Liver (tissue), 9 donors: ENCODE results near the gene DACH1. TPM values are rescaled to one million over a fixed set of nuclear protein-coding genes. Genes with fewer than 3 reads are reported as not detected.

Experiments
- DNase-seq: peaks from one replicate; pipeline ENCODE4 v3.0.0-alpha.2; 2017; ENCODE audit warnings: low spot score
- H3K27ac ChIP-seq, 2 donors: one replicate each; pipeline ENCODE4 v1.7.0; 2013; ENCODE audit warnings: inconsistent platforms in 2 of 2, low read length in 2 of 2, control low read depth in 1 of 2, low read depth in 1 of 2, mild to moderate bottlenecking in 1 of 2
- H3K27me3 ChIP-seq, 4 donors: one replicate each; pipeline versions ENCODE4 v1.6.1 to v1.7.0; 2013; ENCODE audit warnings: low read length in 3 of 4, inconsistent platforms in 1 of 4, mild to moderate bottlenecking in 1 of 4, moderate library complexity in 1 of 4; ENCODE audit not compliant: control insufficient read depth in 4 of 4, insufficient read depth in 4 of 4
- H3K36me3 ChIP-seq, 4 donors: one replicate each; pipeline versions ENCODE4 v1.6.1 to v1.7.0; 2013; ENCODE audit warnings: low read length in 3 of 4, mild to moderate bottlenecking in 3 of 4, low read depth in 1 of 4, moderate library complexity in 1 of 4; ENCODE audit not compliant: control insufficient read depth in 4 of 4, insufficient read depth in 3 of 4
- H3K4me1 ChIP-seq, 4 donors: one replicate each; pipeline versions ENCODE4 v1.6.1 to v1.7.0; 2013; ENCODE audit warnings: low read length in 3 of 4, mild to moderate bottlenecking in 3 of 4, moderate library complexity in 1 of 4; ENCODE audit not compliant: control insufficient read depth in 4 of 4, insufficient read depth in 4 of 4
- H3K4me3 ChIP-seq, 3 donors: one replicate each; pipeline versions ENCODE4 v1.6.1 to v1.7.0; 2013; ENCODE audit warnings: low read length in 3 of 3, control low read depth in 1 of 3, low read depth in 1 of 3, mild to moderate bottlenecking in 1 of 3
- H3K9ac ChIP-seq, 2 donors: one replicate each; pipeline ENCODE4 v1.7.0; 2013; ENCODE audit warnings: low read length in 2 of 2, mild to moderate bottlenecking in 2 of 2, moderate library complexity in 2 of 2, control low read depth in 1 of 2, low read depth in 1 of 2
- H3K9me3 ChIP-seq, 4 donors: one replicate each; pipeline versions ENCODE4 v1.6.1 to v1.7.0; 2013; ENCODE audit warnings: low read length in 3 of 4; ENCODE audit not compliant: control insufficient read depth in 4 of 4
- EGR1 ChIP-seq, 2 donors: IDR thresholded peaks; 2 replicates each; pipeline ENCODE4 v1.6.1; 2016 to 2018; ENCODE audit warnings: antibody characterized with exemption in 2 of 2, low read depth in 2 of 2
- FOXA1 ChIP-seq: IDR thresholded peaks from 2 replicates; pipeline ENCODE4 v1.6.1; 2016; ENCODE audit warnings: antibody characterized with exemption
- FOXA2 ChIP-seq: IDR thresholded peaks from 2 replicates; pipeline ENCODE4 v1.6.1; 2016; ENCODE audit warnings: antibody characterized with exemption
- GABPA ChIP-seq, 2 donors: IDR thresholded peaks in 1 of 2; conservative IDR thresholded peaks in 1 of 2; 2 replicates each; pipeline ENCODE4 v1.6.1; 2016; ENCODE audit warnings: antibody characterized with exemption in 2 of 2, mild to moderate bottlenecking in 1 of 2, moderate library complexity in 1 of 2
- HNF4A ChIP-seq, 2 donors: conservative IDR thresholded peaks; 2 replicates each; pipeline ENCODE4 v1.6.1; 2016; ENCODE audit warnings: antibody characterized with exemption in 2 of 2, mild to moderate bottlenecking in 2 of 2
- HNF4G ChIP-seq: IDR thresholded peaks from 2 replicates; pipeline ENCODE4 v1.6.1; 2016; ENCODE audit warnings: antibody characterized with exemption
- JUND ChIP-seq, 2 donors: IDR thresholded peaks; 2 replicates each; pipeline ENCODE4 v1.6.1; 2016; ENCODE audit warnings: antibody characterized with exemption in 2 of 2
- NR2F2 ChIP-seq: IDR thresholded peaks from 2 replicates; pipeline ENCODE4 v1.6.1; 2016; ENCODE audit warnings: antibody characterized with exemption
- RAD21 ChIP-seq, 2 donors: IDR thresholded peaks; 2 replicates each; pipeline ENCODE4 v1.6.1; 2016; ENCODE audit warnings: antibody characterized with exemption in 2 of 2, mild to moderate bottlenecking in 2 of 2
- RXRA ChIP-seq, 2 donors: IDR thresholded peaks; 2 replicates each; pipeline ENCODE4 v1.6.1; 2017 to 2018; ENCODE audit warnings: antibody characterized with exemption in 2 of 2, mild to moderate bottlenecking in 1 of 2
- SP1 ChIP-seq: IDR thresholded peaks from 2 replicates; pipeline ENCODE4 v1.6.1; 2018; ENCODE audit warnings: antibody characterized with exemption, mild to moderate bottlenecking
- TAF1 ChIP-seq: conservative IDR thresholded peaks from 2 replicates; pipeline ENCODE4 v1.6.1; 2016; ENCODE audit warnings: antibody characterized with exemption, mild to moderate bottlenecking
- YY1 ChIP-seq: IDR thresholded peaks from 2 replicates; pipeline ENCODE4 v1.6.1; 2016; ENCODE audit warnings: antibody characterized with exemption, mild to moderate bottlenecking
- polyA plus RNA-seq, 2 donors: library from polyadenylated mRNA; stranded (reverse) in 1 of 2; unstranded in 1 of 2; fragments of 200-250 nt in 1 of 2; fragments of >200 nt in 1 of 2; fragmentation: Nextera tagmentation in 1 of 2; extraction: Ambion mirVana in 1 of 2; gene quantifications; one replicate each; pipeline versions ENCODE4 v1.2.1 to v1.2.3, GENCODE V29; 2013 to 2015
- total RNA-seq, 2 donors: library from RNA; depleted of rRNA; stranded (reverse); fragments of >200 nt; gene quantifications; one replicate each; pipeline ENCODE4 v1.2.3, GENCODE V29; 2014
- TF ChIP-seq, protein P1 (sequence below): fragments of 150-350 bp; IDR thresholded peaks from 2 replicates; pipeline ENCODE4 v1.5.1; 2017; ENCODE audit warnings: improper control_type of control experiment, low read depth, low read length; ENCODE audit not compliant: missing input control
- TF ChIP-seq, protein P2 (sequence below): IDR thresholded peaks from 2 replicates; pipeline ENCODE4 v1.6.1; 2016; ENCODE audit warnings: antibody characterized with exemption, mild to moderate bottlenecking
- TF ChIP-seq, protein P3 (sequence below): IDR thresholded peaks from 2 replicates; pipeline ENCODE4 v1.6.1; 2016; ENCODE audit warnings: antibody characterized with exemption
- TF ChIP-seq, protein P4 (sequence below): IDR thresholded peaks from 2 replicates; pipeline ENCODE4 v1.6.1; 2016; ENCODE audit warnings: antibody characterized with exemption
- TF ChIP-seq, protein P5 (sequence below): IDR thresholded peaks from 2 replicates; pipeline ENCODE4 v1.6.1; 2016; ENCODE audit warnings: antibody characterized with exemption
- donor health status: healthy.
- donor health status: healthy.
- donor health status: healthy.
- donor health status: healthy.
- donor health status: healthy.

The DACH1 gene
- total and polyA plus RNA-seq, 4 donors = 0.28 to 1.9 (median 0.77) TPM

DNA sequence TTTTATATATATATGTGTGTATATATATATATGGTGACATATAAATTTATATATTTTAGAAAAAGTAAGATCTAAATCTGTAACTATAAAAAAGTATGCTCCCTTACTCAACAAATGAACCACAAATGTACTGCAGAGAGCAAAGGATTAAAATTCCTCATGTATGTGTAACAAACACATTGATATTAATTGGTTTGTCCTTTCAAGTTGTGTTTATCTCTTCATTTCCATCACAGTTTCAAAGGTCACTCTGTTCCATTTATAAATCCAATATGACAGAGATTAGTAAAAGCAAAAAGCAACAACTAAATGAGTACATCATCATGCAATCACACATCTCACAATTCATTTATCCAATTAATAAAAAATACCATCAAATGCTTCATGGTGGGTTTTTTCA lies 247.9 kb downstream of the DACH1 start:
- no peaks in the 10 kb centered on the region for H3K27me3 ChIP-seq
- no peak for DNase-seq
- H3K36me3 ChIP-seq = no peaks in the 10 kb centered on the region
- no peak overlapping the region for H3K27ac ChIP-seq
- no peak overlapping the region for H3K4me3 ChIP-seq
- TF ChIP-seq, protein P1, sequence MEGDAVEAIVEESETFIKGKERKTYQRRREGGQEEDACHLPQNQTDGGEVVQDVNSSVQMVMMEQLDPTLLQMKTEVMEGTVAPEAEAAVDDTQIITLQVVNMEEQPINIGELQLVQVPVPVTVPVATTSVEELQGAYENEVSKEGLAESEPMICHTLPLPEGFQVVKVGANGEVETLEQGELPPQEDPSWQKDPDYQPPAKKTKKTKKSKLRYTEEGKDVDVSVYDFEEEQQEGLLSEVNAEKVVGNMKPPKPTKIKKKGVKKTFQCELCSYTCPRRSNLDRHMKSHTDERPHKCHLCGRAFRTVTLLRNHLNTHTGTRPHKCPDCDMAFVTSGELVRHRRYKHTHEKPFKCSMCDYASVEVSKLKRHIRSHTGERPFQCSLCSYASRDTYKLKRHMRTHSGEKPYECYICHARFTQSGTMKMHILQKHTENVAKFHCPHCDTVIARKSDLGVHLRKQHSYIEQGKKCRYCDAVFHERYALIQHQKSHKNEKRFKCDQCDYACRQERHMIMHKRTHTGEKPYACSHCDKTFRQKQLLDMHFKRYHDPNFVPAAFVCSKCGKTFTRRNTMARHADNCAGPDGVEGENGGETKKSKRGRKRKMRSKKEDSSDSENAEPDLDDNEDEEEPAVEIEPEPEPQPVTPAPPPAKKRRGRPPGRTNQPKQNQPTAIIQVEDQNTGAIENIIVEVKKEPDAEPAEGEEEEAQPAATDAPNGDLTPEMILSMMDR = no peak
- TF ChIP-seq RAD21 (IDR thresholded peaks at IDR 0.05) (no peak), SP1 (no peak), FOXA1 (no peak), EGR1 (IDR thresholded peaks at IDR 0.05; ENCODE audit: low read depth in 2 of 2) (no peak), NR2F2 (no peak), HNF4G (no peak), GABPA (IDR thresholded peaks at IDR 0.05 in 1 of 2, conservative IDR thresholded peaks at IDR 0.05 in 1 of 2) (no peak), HNF4A (conservative IDR thresholded peaks at IDR 0.05) (no peak), RXRA (IDR thresholded peaks at IDR 0.05) (no peak), FOXA2 (no peak), YY1 (no peak), JUND (IDR thresholded peaks at IDR 0.05) (no peak), TAF1 (no peak)
- TF ChIP-seq, protein P2, sequence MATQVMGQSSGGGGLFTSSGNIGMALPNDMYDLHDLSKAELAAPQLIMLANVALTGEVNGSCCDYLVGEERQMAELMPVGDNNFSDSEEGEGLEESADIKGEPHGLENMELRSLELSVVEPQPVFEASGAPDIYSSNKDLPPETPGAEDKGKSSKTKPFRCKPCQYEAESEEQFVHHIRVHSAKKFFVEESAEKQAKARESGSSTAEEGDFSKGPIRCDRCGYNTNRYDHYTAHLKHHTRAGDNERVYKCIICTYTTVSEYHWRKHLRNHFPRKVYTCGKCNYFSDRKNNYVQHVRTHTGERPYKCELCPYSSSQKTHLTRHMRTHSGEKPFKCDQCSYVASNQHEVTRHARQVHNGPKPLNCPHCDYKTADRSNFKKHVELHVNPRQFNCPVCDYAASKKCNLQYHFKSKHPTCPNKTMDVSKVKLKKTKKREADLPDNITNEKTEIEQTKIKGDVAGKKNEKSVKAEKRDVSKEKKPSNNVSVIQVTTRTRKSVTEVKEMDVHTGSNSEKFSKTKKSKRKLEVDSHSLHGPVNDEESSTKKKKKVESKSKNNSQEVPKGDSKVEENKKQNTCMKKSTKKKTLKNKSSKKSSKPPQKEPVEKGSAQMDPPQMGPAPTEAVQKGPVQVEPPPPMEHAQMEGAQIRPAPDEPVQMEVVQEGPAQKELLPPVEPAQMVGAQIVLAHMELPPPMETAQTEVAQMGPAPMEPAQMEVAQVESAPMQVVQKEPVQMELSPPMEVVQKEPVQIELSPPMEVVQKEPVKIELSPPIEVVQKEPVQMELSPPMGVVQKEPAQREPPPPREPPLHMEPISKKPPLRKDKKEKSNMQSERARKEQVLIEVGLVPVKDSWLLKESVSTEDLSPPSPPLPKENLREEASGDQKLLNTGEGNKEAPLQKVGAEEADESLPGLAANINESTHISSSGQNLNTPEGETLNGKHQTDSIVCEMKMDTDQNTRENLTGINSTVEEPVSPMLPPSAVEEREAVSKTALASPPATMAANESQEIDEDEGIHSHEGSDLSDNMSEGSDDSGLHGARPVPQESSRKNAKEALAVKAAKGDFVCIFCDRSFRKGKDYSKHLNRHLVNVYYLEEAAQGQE = no peak
- TF ChIP-seq, protein P3, sequence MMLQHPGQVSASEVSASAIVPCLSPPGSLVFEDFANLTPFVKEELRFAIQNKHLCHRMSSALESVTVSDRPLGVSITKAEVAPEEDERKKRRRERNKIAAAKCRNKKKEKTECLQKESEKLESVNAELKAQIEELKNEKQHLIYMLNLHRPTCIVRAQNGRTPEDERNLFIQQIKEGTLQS = no peak
- TF ChIP-seq, protein P4, sequence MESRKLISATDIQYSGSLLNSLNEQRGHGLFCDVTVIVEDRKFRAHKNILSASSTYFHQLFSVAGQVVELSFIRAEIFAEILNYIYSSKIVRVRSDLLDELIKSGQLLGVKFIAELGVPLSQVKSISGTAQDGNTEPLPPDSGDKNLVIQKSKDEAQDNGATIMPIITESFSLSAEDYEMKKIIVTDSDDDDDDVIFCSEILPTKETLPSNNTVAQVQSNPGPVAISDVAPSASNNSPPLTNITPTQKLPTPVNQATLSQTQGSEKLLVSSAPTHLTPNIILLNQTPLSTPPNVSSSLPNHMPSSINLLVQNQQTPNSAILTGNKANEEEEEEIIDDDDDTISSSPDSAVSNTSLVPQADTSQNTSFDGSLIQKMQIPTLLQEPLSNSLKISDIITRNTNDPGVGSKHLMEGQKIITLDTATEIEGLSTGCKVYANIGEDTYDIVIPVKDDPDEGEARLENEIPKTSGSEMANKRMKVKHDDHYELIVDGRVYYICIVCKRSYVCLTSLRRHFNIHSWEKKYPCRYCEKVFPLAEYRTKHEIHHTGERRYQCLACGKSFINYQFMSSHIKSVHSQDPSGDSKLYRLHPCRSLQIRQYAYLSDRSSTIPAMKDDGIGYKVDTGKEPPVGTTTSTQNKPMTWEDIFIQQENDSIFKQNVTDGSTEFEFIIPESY = no peak
- TF ChIP-seq, protein P5, sequence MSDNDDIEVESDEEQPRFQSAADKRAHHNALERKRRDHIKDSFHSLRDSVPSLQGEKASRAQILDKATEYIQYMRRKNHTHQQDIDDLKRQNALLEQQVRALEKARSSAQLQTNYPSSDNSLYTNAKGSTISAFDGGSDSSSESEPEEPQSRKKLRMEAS = no peak
- H3K9me3 ChIP-seq = no peaks in the 10 kb centered on the region
- H3K4me1 ChIP-seq = no peaks in the 10 kb centered on the region
- no peak overlapping the region for H3K9ac ChIP-seq

DNA sequence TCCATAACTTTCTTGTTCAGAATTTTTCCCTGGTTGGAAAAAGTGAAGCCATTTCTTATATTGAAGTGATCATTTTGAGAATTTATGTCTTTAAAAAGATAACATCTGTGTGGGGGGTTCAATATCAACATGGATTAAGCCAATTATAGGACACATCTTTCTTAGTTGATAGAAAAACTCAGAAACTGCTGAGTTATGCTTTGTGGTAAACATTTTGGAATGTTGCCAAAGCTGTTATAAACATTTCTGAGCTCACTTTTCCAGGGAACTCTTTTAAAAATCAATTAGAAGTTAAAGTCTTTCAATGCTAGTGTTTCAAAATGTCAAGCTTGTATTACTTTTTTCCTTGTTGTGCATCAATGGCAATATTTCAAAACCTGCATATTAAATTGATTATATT lies 248.8 kb downstream of the DACH1 start:
- Histone ChIP-seq H3K27ac (no peak overlapping the region), H3K36me3 (no peaks in the 10 kb centered on the region), H3K27me3 (no peaks in the 10 kb centered on the region), H3K9ac (no peak overlapping the region), H3K4me1 (no peaks in the 10 kb centered on the region), H3K4me3 (no peak overlapping the region), H3K9me3 (no peaks in the 10 kb centered on the region)
- DNase-seq = no peak
- TF ChIP-seq, protein P1 = no peak
- TF ChIP-seq, protein P2 = no peak
- TF ChIP-seq, protein P3 = no peak
- TF ChIP-seq RXRA (IDR thresholded peaks at IDR 0.05) = no peak
- no peak for TF ChIP-seq SP1
- TF ChIP-seq HNF4A (conservative IDR thresholded peaks at IDR 0.05) = no peak
- TF ChIP-seq, protein P5 = no peak
- no peak for TF ChIP-seq RAD21 (IDR thresholded peaks at IDR 0.05)
- TF ChIP-seq YY1 = no peak
- TF ChIP-seq GABPA (IDR thresholded peaks at IDR 0.05 in 1 of 2, conservative IDR thresholded peaks at IDR 0.05 in 1 of 2) = no peak
